ENCODE data around the gene SEMA6A. TPM values are rescaled to one million over a fixed set of nuclear protein-coding genes. Genes with fewer than 3 reads are reported as not detected.

SEMA6A gene
- total RNA-seq, 4 donors from 2014 or later, result 12.6 to 41.6 (median 15.7) TPM

GRCh38 chr5:116507941-116508655, 66.5 kb downstream of the SEMA6A start:
- TF ChIP-seq CTCF (IDR thresholded peaks at IDR 0.05; ENCODE audit: low read depth), result no peak

- TF ChIP-seq CTCF (IDR thresholded peaks at IDR 0.05; ENCODE audit: low read depth), result no peak
Observed at GRCh38 chr5:116507051-116507537, 67.5 kb downstream of the SEMA6A start.

GRCh38 chr5:116506488-116506887, 68.1 kb downstream of the SEMA6A start:
- TF ChIP-seq CTCF (IDR thresholded peaks at IDR 0.05; ENCODE audit: low read depth), result no peak

- TF ChIP-seq CTCF (IDR thresholded peaks at IDR 0.05; ENCODE audit: low read depth), result no peak
Observed at GRCh38 chr5:116504593-116505166, 69.9 kb downstream of the SEMA6A start.

- no peak for TF ChIP-seq CTCF (IDR thresholded peaks at IDR 0.05; ENCODE audit: low read depth)
Observed at GRCh38 chr5:116502616-116503015, 72.0 kb downstream of the SEMA6A start.

GRCh38 chr5:116502138-116502537, 72.5 kb downstream of the SEMA6A start:
- no peak for TF ChIP-seq CTCF (IDR thresholded peaks at IDR 0.05; ENCODE audit: low read depth)

- TF ChIP-seq CTCF (IDR thresholded peaks at IDR 0.05; ENCODE audit: low read depth), result no peak
Observed at GRCh38 chr5:116498503-116499048, 76.0 kb downstream of the SEMA6A start.

Measured in subcutaneous adipose tissue (tissue), 4 donors.